ENCODE data around the gene TICAM2.
"Not testable (repeated sequence)": the region's sequence is repeated elsewhere in the genome, so short reads cannot be mapped to it uniquely, and the experiment has no call there.

The TICAM2 gene, protein sequence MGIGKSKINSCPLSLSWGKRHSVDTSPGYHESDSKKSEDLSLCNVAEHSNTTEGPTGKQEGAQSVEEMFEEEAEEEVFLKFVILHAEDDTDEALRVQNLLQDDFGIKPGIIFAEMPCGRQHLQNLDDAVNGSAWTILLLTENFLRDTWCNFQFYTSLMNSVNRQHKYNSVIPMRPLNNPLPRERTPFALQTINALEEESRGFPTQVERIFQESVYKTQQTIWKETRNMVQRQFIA

DNA sequence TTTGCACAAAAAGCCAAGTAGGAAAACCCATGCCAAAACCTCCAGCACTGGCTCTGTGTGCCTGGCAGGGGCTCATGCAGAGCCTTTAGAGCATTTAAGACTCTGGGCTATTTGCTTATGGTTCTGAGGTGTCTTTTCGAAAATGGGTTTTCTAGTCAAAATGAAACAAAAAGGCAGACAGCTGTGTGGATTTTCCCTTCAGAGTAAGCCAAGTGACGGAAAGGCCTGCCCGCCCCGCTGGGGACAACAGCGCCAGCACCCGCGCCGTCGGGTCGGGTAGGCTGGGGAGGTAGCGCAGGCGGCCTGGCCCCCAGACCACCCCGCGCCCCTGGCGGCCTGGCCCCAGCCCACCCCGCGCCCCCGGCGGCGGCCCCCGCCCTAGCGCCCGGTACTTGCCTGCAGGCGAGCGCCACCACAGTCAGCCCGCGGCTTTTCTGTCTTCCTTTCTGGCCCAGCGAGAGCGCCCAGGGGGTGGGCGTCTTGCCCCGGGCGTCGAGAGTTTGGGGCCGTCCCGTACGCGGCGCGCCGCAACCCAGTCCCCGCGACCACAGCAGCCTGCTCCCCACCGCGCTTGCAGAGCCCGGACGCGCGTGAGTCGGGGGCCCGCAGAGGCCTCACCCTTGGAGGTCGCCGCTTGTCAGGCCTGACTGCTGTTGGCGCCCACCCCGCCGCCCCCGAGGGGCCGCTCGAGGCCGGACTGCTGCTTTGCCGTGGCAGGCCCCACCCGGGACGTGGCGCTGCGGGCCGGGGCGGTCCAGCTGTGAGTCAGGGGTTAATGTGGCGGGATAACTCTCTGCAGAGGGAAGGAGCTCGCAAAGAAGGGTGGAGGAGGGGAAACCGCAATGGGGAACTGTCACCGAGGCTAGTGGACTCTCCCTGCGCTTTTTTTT, at the start of gene TICAM2:
TICAM2 (minus strand) TSS at position 779 of the 890 bp plus-strand sequence. CDS start 21,223 bp downstream, outside the sequence.
- TF ChIP-seq, protein P1, sequence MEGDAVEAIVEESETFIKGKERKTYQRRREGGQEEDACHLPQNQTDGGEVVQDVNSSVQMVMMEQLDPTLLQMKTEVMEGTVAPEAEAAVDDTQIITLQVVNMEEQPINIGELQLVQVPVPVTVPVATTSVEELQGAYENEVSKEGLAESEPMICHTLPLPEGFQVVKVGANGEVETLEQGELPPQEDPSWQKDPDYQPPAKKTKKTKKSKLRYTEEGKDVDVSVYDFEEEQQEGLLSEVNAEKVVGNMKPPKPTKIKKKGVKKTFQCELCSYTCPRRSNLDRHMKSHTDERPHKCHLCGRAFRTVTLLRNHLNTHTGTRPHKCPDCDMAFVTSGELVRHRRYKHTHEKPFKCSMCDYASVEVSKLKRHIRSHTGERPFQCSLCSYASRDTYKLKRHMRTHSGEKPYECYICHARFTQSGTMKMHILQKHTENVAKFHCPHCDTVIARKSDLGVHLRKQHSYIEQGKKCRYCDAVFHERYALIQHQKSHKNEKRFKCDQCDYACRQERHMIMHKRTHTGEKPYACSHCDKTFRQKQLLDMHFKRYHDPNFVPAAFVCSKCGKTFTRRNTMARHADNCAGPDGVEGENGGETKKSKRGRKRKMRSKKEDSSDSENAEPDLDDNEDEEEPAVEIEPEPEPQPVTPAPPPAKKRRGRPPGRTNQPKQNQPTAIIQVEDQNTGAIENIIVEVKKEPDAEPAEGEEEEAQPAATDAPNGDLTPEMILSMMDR (IDR thresholded peaks at IDR 0.05; ENCODE audit: extremely low read depth, insufficient read depth, missing control alignments), result peak; percentile 29
- in situ Hi-C loops (cut with MboI; ENCODE audit: low pct_unique_long_range_greater_than_20kb, low sequenced_read_pairs, unreplicated experiment), result no loop called here
- DNase-seq (ENCODE audit: low spot score), result peak; percentile 88

DNA sequence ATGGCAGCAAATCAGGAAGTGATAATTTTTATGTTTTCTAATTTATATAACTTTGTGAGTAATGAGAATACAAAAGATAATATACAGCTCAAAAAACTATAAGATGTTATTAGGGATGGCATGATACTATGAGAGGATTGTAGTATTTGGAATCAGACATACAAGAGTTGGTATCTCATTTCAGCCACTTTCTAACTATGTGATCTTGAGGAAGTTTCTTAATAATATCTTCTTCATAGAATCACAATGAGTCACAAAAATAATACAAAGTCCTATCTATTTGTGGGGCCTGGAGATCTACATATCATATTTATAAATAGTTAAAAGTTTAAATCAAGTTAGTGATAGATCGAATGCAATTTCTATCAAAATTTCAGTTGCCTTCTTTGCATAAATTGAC, 47.3 kb upstream of the TICAM2 start:
- DNase-seq (ENCODE audit: low spot score), result no peak
- in situ Hi-C loops (cut with MboI; ENCODE audit: low pct_unique_long_range_greater_than_20kb, low sequenced_read_pairs, unreplicated experiment), result no loop called here
- TF ChIP-seq, protein P1 (IDR thresholded peaks at IDR 0.05; ENCODE audit: extremely low read depth, insufficient read depth, missing control alignments), result no peak

DNA sequence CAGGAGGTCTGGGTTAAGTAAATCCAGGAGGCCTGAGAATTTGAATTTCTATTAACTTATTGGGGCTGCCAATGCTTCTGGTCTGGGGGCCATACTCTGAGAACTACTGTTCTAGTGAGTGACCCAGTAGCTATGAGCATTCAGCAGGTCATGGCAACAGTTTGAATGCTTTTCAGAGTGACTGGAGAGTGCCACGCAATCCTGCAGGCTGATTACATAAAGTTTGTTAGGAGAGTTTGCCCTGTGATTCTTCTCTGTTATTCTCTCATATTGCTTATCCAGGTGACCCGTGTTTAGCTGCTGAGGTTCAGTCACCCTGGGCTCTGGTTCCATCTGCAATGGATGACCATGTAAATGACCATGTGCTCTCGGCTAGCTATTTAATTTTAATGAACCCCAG, 45.8 kb upstream of the TICAM2 start:
- TF ChIP-seq, protein P1 (IDR thresholded peaks at IDR 0.05; ENCODE audit: extremely low read depth, insufficient read depth, missing control alignments), result no peak
- DNase-seq (ENCODE audit: low spot score), result no peak
- in situ Hi-C loops (cut with MboI; ENCODE audit: low pct_unique_long_range_greater_than_20kb, low sequenced_read_pairs, unreplicated experiment), result no loop called here

DNA sequence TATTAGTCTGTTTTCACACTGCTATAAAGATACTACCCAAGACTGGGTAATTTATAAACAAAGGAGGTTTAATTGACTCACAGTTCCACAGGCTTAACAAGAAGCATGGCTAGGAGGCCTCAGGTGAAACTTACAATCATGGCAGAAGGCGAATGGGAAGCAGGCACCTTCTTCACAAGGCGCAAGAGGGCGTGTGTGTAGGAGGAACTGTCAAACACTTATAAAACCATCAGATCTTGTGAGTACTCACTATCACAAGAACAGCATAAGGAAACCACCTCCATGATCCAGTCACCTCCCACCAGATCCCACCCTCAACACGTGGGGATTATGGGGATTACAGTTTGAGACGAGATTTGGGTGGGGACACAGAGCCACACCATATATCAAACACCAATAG, 43.1 kb upstream of the TICAM2 start:
- DNase-seq (ENCODE audit: low spot score); in situ Hi-C loops (cut with MboI; ENCODE audit: low pct_unique_long_range_greater_than_20kb, low sequenced_read_pairs, unreplicated experiment): not testable (repeated sequence)

DNA sequence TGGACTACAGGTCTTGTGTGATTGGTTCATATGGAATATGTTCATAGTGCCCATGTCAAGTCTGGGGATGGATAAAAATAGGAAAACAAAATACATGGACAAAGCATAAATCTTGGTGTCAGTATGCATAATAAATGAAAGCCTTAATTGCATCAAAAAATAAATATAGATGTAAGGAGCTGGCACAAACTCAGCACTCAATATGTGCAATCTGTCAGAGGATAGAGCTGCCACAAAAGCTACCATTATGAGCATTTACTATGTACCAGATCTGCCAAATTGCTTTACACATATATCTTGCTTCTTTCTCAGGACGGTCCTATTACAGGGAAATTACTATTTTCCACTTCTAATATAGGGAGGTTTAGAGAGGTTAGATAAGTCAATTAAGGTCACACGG, 41.8 kb upstream of the TICAM2 start:
- in situ Hi-C loops (cut with MboI; ENCODE audit: low pct_unique_long_range_greater_than_20kb, low sequenced_read_pairs, unreplicated experiment), result no loop called here
- DNase-seq (ENCODE audit: low spot score), result no peak
- TF ChIP-seq, protein P1 (IDR thresholded peaks at IDR 0.05; ENCODE audit: extremely low read depth, insufficient read depth, missing control alignments), result no peak

DNA sequence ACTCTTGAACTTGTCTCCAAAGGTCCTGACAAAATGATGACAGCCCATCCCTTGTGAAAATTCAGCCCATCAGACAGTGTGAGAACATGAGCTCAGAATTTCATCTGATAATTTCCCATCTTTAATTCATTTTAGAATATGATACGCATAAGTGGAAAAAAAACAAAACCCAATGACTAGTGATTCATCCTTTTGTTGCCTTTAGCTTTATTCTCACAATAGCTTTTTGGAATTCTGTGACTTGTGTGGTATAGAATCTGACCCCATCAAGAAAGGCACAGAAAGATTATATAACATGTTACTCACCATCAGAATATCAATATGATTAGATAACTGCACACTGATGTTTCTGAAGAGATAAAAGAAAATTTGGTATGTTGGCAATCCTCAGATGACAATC, 39.7 kb upstream of the TICAM2 start:
- TF ChIP-seq, protein P1 (IDR thresholded peaks at IDR 0.05; ENCODE audit: extremely low read depth, insufficient read depth, missing control alignments), result no peak
- DNase-seq (ENCODE audit: low spot score), result no peak
- in situ Hi-C loops (cut with MboI; ENCODE audit: low pct_unique_long_range_greater_than_20kb, low sequenced_read_pairs, unreplicated experiment), result no loop called here

DNA sequence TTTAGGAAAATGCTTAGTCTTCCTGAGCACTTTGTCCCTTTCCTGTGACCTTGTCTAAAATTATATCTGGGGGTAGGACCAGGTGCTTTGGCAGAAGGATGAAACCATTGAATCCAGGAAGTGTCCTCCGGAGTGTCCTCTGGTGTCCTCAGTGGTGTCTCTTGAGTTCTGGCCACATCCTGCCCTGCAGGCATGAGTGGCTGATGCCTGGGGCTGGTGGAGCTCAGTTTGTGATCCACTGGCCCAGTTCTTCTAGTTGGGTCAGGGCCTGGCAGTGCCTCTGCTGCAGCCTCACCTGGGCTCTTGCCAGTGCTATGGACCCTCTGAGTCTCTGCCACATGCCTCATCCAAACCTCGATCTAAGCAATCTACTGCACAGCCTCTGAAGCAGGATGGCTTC, 38.0 kb upstream of the TICAM2 start:
- TF ChIP-seq, protein P1 (IDR thresholded peaks at IDR 0.05; ENCODE audit: extremely low read depth, insufficient read depth, missing control alignments), result no peak
- in situ Hi-C loops (cut with MboI; ENCODE audit: low pct_unique_long_range_greater_than_20kb, low sequenced_read_pairs, unreplicated experiment), result no loop called here

More for the DNA sequence above, 38.0 kb upstream of the TICAM2 start:
- DNase-seq (ENCODE audit: low spot score), result no peak

All from GM13977 (cell line).